ENCODE data around the gene RBM44.
"Not testable (repeated sequence)": the region's sequence is repeated elsewhere in the genome, so short reads cannot be mapped to it uniquely, and the experiment has no call there.

Gene RBM44

GRCh38 chr2:237782181-237782580, 16.4 kb upstream of the RBM44 start:
- no peak for DNase-seq (ENCODE audit: low read depth in 2 of 2)

- DNase-seq (ENCODE audit: low read depth in 2 of 2) = not testable (repeated sequence)
These were observed 14.9 kb upstream of the RBM44 start for GRCh38 chr2:237783678-237784077.

GRCh38 chr2:237786936-237787335, 11.6 kb upstream of the RBM44 start:
- no peak for DNase-seq (ENCODE audit: low read depth in 2 of 2)

GRCh38 chr2:237790353-237790752, 8.2 kb upstream of the RBM44 start:
- DNase-seq (ENCODE audit: low read depth in 2 of 2) = no peak

- no peak for DNase-seq (ENCODE audit: low read depth in 2 of 2)
These were observed 6.4 kb upstream of the RBM44 start for GRCh38 chr2:237791977-237792727.

GRCh38 chr2:237797253-237797652, 1.3 kb upstream of the RBM44 start:
- no peak for DNase-seq (ENCODE audit: low read depth in 2 of 2)

- DNase-seq (ENCODE audit: low read depth in 2 of 2) = no peak
These were observed 465 bp downstream of the RBM44 start for GRCh38 chr2:237799060-237799428.

- DNase-seq (ENCODE audit: low read depth in 2 of 2) = no peak
These were observed 2.9 kb downstream of the RBM44 start for GRCh38 chr2:237801466-237801865.

- no peak for DNase-seq (ENCODE audit: low read depth in 2 of 2)
These were observed 7.8 kb downstream of the RBM44 start for GRCh38 chr2:237806334-237806733.

- no peak for DNase-seq (ENCODE audit: low read depth in 2 of 2)
These were observed 17.1 kb downstream of the RBM44 start for GRCh38 chr2:237815637-237816036.

GRCh38 chr2:237816531-237816930, 18.0 kb downstream of the RBM44 start:
- no peak for DNase-seq (ENCODE audit: low read depth in 2 of 2)

GRCh38 chr2:237818066-237818473, 19.5 kb downstream of the RBM44 start:
- peak; percentile 70 to 72 for DNase-seq (ENCODE audit: low read depth in 2 of 2)

- DNase-seq (ENCODE audit: low read depth in 2 of 2) = no peak
These were observed 20.7 kb downstream of the RBM44 start for GRCh38 chr2:237819231-237819630.

GRCh38 chr2:237820421-237820820, 21.8 kb downstream of the RBM44 start:
- DNase-seq (ENCODE audit: low read depth in 2 of 2) = no peak

- DNase-seq (ENCODE audit: low read depth in 2 of 2) = no peak
These were observed 25.0 kb downstream of the RBM44 start for GRCh38 chr2:237823544-237823943.

- no peak for DNase-seq (ENCODE audit: low read depth in 2 of 2)
These were observed 25.5 kb downstream of the RBM44 start for GRCh38 chr2:237824085-237824484.

GRCh38 chr2:237827421-237827987, 28.9 kb downstream of the RBM44 start:
- DNase-seq (ENCODE audit: low read depth in 2 of 2) = no peak

- no peak for DNase-seq (ENCODE audit: low read depth in 2 of 2)
These were observed 31.9 kb downstream of the RBM44 start for GRCh38 chr2:237830522-237830921.

- peak; percentile 8 to 12 for DNase-seq (ENCODE audit: low read depth in 2 of 2)
These were observed 35.0 kb downstream of the RBM44 start for GRCh38 chr2:237833546-237833945.

- DNase-seq (ENCODE audit: low read depth in 2 of 2) = no peak
These were observed 36.8 kb downstream of the RBM44 start for GRCh38 chr2:237835372-237835771.

- DNase-seq (ENCODE audit: low read depth in 2 of 2) = no peak
These were observed 42.5 kb downstream of the RBM44 start for GRCh38 chr2:237841051-237841450.

- DNase-seq (ENCODE audit: low read depth in 2 of 2) = not testable (repeated sequence)
These were observed 50.4 kb downstream of the RBM44 start for GRCh38 chr2:237848940-237849339.

- DNase-seq (ENCODE audit: low read depth in 2 of 2) = no peak
These were observed 55.7 kb downstream of the RBM44 start for GRCh38 chr2:237854295-237854694.

GRCh38 chr2:237857791-237858190, 59.2 kb downstream of the RBM44 start:
- DNase-seq (ENCODE audit: low read depth in 2 of 2) = no peak
